ENCODE results near the gene TTPAL. TPM values are rescaled to one million over a fixed set of nuclear protein-coding genes. Genes with fewer than 3 reads are reported as not detected.

Gene TTPAL
- total RNA-seq, 1 donor from 2014 or later: 2.8 TPM

GRCh38 chr20:44495802-44496481, 20.3 kb downstream of the TTPAL start:
- peak in 1 of 2 donors; percentile 93 for DNase-seq (ENCODE audit: low read depth in 2 of 2)

GRCh38 chr20:44496976-44497375, 21.3 kb downstream of the TTPAL start:
- DNase-seq (ENCODE audit: low read depth in 2 of 2): peak in 1 of 2 donors; percentile 26

- DNase-seq (ENCODE audit: low read depth in 2 of 2): no peak
These were observed 22.1 kb downstream of the TTPAL start for GRCh38 chr20:44497761-44498160.

- no peak for DNase-seq (ENCODE audit: low read depth in 2 of 2)
These were observed 24.5 kb downstream of the TTPAL start for GRCh38 chr20:44500221-44500620.

- peak in 1 of 2 donors; percentile 75 for DNase-seq (ENCODE audit: low read depth in 2 of 2)
These were observed 25.8 kb downstream of the TTPAL start for GRCh38 chr20:44501448-44501847.

GRCh38 chr20:44502968-44503367, 27.3 kb downstream of the TTPAL start:
- no peak for DNase-seq (ENCODE audit: low read depth in 2 of 2)

- no peak for DNase-seq (ENCODE audit: low read depth in 2 of 2)
These were observed 29.0 kb downstream of the TTPAL start for GRCh38 chr20:44504402-44505307.

- no peak for DNase-seq (ENCODE audit: low read depth in 2 of 2)
These were observed 34.1 kb downstream of the TTPAL start for GRCh38 chr20:44509762-44510161.

- DNase-seq (ENCODE audit: low read depth in 2 of 2): no peak
These were observed 38.2 kb downstream of the TTPAL start for GRCh38 chr20:44513871-44514270.

- no peak for DNase-seq (ENCODE audit: low read depth in 2 of 2)
These were observed 40.8 kb downstream of the TTPAL start for GRCh38 chr20:44516491-44516890.

- DNase-seq (ENCODE audit: low read depth in 2 of 2): no peak
These were observed 41.8 kb downstream of the TTPAL start for GRCh38 chr20:44517454-44517853.

GRCh38 chr20:44518248-44518647, 42.6 kb downstream of the TTPAL start:
- no peak for DNase-seq (ENCODE audit: low read depth in 2 of 2)

- DNase-seq (ENCODE audit: low read depth in 2 of 2): no peak
These were observed 45.2 kb downstream of the TTPAL start for GRCh38 chr20:44520881-44521280.

- DNase-seq (ENCODE audit: low read depth in 2 of 2): peak; percentile 93 to 96
These were observed 46.1 kb downstream of the TTPAL start, which contains the start of gene SERINC3 for GRCh38 chr20:44521484-44522481. Gene SERINC3, minus strand, starts transcription at chr20:44522070. Its CDS starts 119 bp downstream, at chr20:44521951.

GRCh38 chr20:44522841-44523240, 47.2 kb downstream of the TTPAL start:
- DNase-seq (ENCODE audit: low read depth in 2 of 2): no peak

GRCh38 chr20:44523746-44524145, 48.1 kb downstream of the TTPAL start:
- no peak for DNase-seq (ENCODE audit: low read depth in 2 of 2)

- DNase-seq (ENCODE audit: low read depth in 2 of 2): peak in 1 of 2 donors; percentile 68
These were observed 50.5 kb downstream of the TTPAL start for GRCh38 chr20:44526129-44526528.

GRCh38 chr20:44527716-44528199, 52.1 kb downstream of the TTPAL start:
- DNase-seq (ENCODE audit: low read depth in 2 of 2): no peak

GRCh38 chr20:44528309-44528708, 52.6 kb downstream of the TTPAL start:
- DNase-seq (ENCODE audit: low read depth in 2 of 2): no peak

- peak; percentile 37 to 50 for DNase-seq (ENCODE audit: low read depth in 2 of 2)
These were observed 56.7 kb downstream of the TTPAL start for GRCh38 chr20:44532259-44532980.

GRCh38 chr20:44532981-44533331, 57.3 kb downstream of the TTPAL start:
- peak; percentile 44 to 70 for DNase-seq (ENCODE audit: low read depth in 2 of 2)

Data from lung microvascular endothelial cell (primary cell).